K562 (cell line): ENCODE results near the gene PATL1. TPM values are rescaled to one million over a fixed set of nuclear protein-coding genes. Genes with fewer than 3 reads are reported as not detected.
A peak's percentile ranks its signal among the peaks of the same experiment; 100 is the strongest.

Source experiments
- ARID1B ChIP-seq: fragments of 450-650 bp; IDR thresholded peaks from 2 replicates; pipeline ENCODE4 v1.6.1; 2016; ENCODE audit warnings: antibody characterized with exemption, mild to moderate bottlenecking, inconsistent platforms
- BCL6 ChIP-seq: fragments of 250-450 bp; sonication (Bioruptor Pico); IDR thresholded peaks from 2 replicates; pipeline ENCODE4 v1.4.0; 2020
- DMBX1 ChIP-seq: fragments of 250-450 bp; sonication (Bioruptor Pico); IDR thresholded peaks from 2 replicates; pipeline ENCODE4 v1.8.0; 2022; ENCODE audit warnings: inconsistent platforms, mild to moderate bottlenecking, moderate library complexity, borderline replicate concordance
- ELF4 ChIP-seq: fragments of 450-650 bp; formaldehyde crosslinking; IDR thresholded peaks from 2 replicates; pipeline ENCODE4 v1.4.0; 2022; ENCODE audit warnings: missing genetic modification characterization
- EZH2 ChIP-seq: IDR thresholded peaks from 2 replicates; pipeline ENCODE4 v1.6.1; 2012; ENCODE audit warnings: low read depth, mild to moderate bottlenecking, inconsistent platforms, low read length, borderline replicate concordance
- ILK ChIP-seq: fragments of 450-650 bp; IDR thresholded peaks from 2 replicates; pipeline ENCODE4 v1.6.1; 2016; ENCODE audit warnings: missing genetic modification characterization, low read depth, mild to moderate bottlenecking, missing compliant biosample characterization, moderate library complexity, borderline replicate concordance
- KLF6 ChIP-seq: fragments of 250-450 bp; sonication (Bioruptor Pico); IDR thresholded peaks from 2 replicates; pipeline ENCODE4 v1.4.0; 2020; ENCODE audit warnings: mild to moderate bottlenecking, moderate library complexity, borderline replicate concordance
- PCBP2 ChIP-seq: fragments of 200-400 bp; formaldehyde crosslinking; IDR thresholded peaks from 2 replicates; pipeline ENCODE4 v1.6.1; 2018; ENCODE audit warnings: low read length, low read depth, mild to moderate bottlenecking, moderate library complexity; ENCODE audit not compliant: poor library complexity, severe bottlenecking
- POLR3G ChIP-seq: IDR thresholded peaks from 2 replicates; pipeline ENCODE4 v1.6.1; 2011; ENCODE audit not compliant: insufficient read length, insufficient replicate concordance; ENCODE audit errors: extremely low read depth
- PTRF ChIP-seq: fragments of 450-650 bp; IDR thresholded peaks from 2 replicates; pipeline ENCODE4 v1.6.1; 2016; ENCODE audit warnings: mild to moderate bottlenecking, missing genetic modification characterization, missing compliant biosample characterization
- RFX5 ChIP-seq: IDR thresholded peaks from 2 replicates; pipeline ENCODE4 v1.6.1; 2011; ENCODE audit warnings: low read depth, mild to moderate bottlenecking, improper control_type of control experiment, low read length
- SMAD3 ChIP-seq: fragments of 450-650 bp; formaldehyde crosslinking; conservative IDR thresholded peaks from 2 replicates; pipeline ENCODE4 v1.4.0; 2020; ENCODE audit warnings: mild to moderate bottlenecking
- SRSF3 ChIP-seq: fragments of 200-400 bp; formaldehyde crosslinking; IDR thresholded peaks from 2 replicates; pipeline ENCODE4 v1.6.1; 2016; ENCODE audit warnings: mild to moderate bottlenecking, low read length, moderate library complexity; ENCODE audit not compliant: insufficient read depth
- TAF1 ChIP-seq: IDR thresholded peaks from 2 replicates; pipeline ENCODE4 v1.6.1; 2011; ENCODE audit warnings: mild to moderate bottlenecking, low read length, moderate library complexity; ENCODE audit not compliant: insufficient read depth, control insufficient read depth, severe bottlenecking; ENCODE audit errors: extremely low read depth
- TAF15 ChIP-seq: fragments of 200-400 bp; formaldehyde crosslinking; IDR thresholded peaks from 2 replicates; pipeline ENCODE4 v1.6.1; 2017; ENCODE audit warnings: mild to moderate bottlenecking, low read depth, low read length, moderate library complexity
- TCF7 ChIP-seq: sonication (generic); IDR thresholded peaks from 2 replicates; pipeline ENCODE4 v1.6.1; 2016; ENCODE audit warnings: antibody characterized with exemption, borderline replicate concordance
- ZNF121 ChIP-seq: sonication (generic); formaldehyde crosslinking; conservative IDR thresholded peaks from 2 replicates; pipeline ENCODE4 v1.8.0; 2022; ENCODE audit warnings: missing genetic modification reagents
- ZNF140 ChIP-seq: fragments of 250-450 bp; sonication (Bioruptor Pico); IDR thresholded peaks from 2 replicates; pipeline ENCODE4 v1.8.0; 2021; ENCODE audit warnings: moderate library complexity, mild to moderate bottlenecking, inconsistent platforms
- ZNF444 ChIP-seq: fragments of 250-450 bp; sonication (Bioruptor Pico); IDR thresholded peaks from 2 replicates; pipeline ENCODE4 v1.4.0; 2020; ENCODE audit warnings: mild to moderate bottlenecking, moderate library complexity
- ZNF668 ChIP-seq: fragments of 250-450 bp; sonication (Bioruptor Pico); IDR thresholded peaks from 2 replicates; pipeline ENCODE4 v1.8.0; 2022; ENCODE audit warnings: mild to moderate bottlenecking, inconsistent platforms
- polyA plus RNA-seq, 8 experiments: library from polyadenylated mRNA; depleted of rRNA in 4 of 8; stranded (reverse) in 5 of 8; unstranded in 3 of 8; fragments of >200 nt; fragmentation: Nextera tagmentation in 2 of 8; fragmentation: Illumina TruSeq in 1 of 8; extraction: Ambion mirVana in 2 of 8; extraction: Trizol in 1 of 8; gene quantifications; 2 replicates each; pipeline versions ENCODE4 v1.2.1 to v1.2.3, GENCODE V29; 2011 to 2014; ENCODE audit warnings: inconsistent platforms in 1 of 8, missing spikeins in 1 of 8
- total RNA-seq, 7 experiments: library from RNA; depleted of rRNA in 6 of 7; stranded (reverse); fragments of >200 nt in 6 of 7; fragmentation: Illumina TruSeq in 2 of 7; extraction: Trizol in 2 of 7; gene quantifications; 2 replicates each; pipeline versions ENCODE4 v1.2.1 to v1.2.3, GENCODE V29; 2011 to 2021; ENCODE audit warnings: low replicate concordance in 1 of 7
- TF ChIP-seq, protein P1 (sequence below): sonication (generic); formaldehyde crosslinking; IDR thresholded peaks from 2 replicates; pipeline ENCODE4 v1.5.0; 2020; ENCODE audit warnings: missing genetic modification reagents
- TF ChIP-seq, protein P2 (sequence below): fragments of 250-450 bp; sonication (Bioruptor Pico); IDR thresholded peaks from 2 replicates; pipeline ENCODE4 v1.5.0; 2021
- TF ChIP-seq, protein P3 (sequence below): fragments of 450-650 bp; IDR thresholded peaks from 2 replicates; pipeline ENCODE4 v1.7.0; 2016; ENCODE audit warnings: borderline replicate concordance
- TF ChIP-seq, protein P4 (sequence below): fragments of 250-450 bp; sonication (Bioruptor Pico); IDR thresholded peaks from 2 replicates; pipeline ENCODE4 v1.8.0; 2022; ENCODE audit warnings: inconsistent platforms, mild to moderate bottlenecking, moderate library complexity, borderline replicate concordance

The PATL1 gene
- total and polyA plus RNA-seq, 9 of the 15 experiments (the other 6 are each of a cell fraction or from before 2014, with no cell fraction given), result 3.2 to 48.0 (median 16.4) TPM

DNA sequence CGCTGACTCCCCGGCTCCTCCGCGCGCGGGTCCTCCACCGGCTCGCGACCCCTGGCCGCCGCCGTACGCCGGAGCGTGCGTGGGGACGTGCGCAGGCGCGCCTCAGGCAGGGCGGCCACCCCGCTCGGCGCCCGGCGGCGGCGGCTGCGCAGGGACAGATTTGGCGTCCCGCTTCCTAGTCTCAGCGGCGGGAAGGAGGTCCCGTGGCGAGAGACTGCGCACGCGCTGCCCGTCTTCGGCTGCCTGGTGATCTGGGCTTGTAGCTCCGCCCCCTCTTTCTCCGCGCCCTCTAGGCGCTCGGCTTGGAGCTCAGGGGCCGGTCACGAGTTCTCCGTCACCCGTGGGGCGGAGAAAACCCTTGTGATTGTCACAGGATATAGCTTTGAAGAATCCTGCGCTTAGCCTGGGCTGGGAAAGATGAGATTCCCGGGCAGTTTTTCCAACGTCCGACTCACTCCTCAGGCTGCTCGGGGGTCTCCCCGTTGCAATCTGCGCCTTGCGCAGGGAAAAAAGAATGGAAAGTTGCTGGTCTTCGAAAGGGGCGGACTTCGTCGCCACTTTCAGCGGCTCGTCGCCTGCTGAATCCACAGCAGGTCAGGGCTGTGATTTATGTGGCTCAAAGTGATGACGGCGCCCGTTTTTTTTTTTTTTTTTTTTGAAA lies at the start of gene PATL1 (continued):
- no peak for TF ChIP-seq BCL6 (CRISPR knock-in tag)
- TF ChIP-seq PCBP2, result no peak
- 0 out of 2 replicates have a peak, but pooled peaks have one; percentile 37 for TF ChIP-seq KLF6 (CRISPR knock-in tag)
- TF ChIP-seq EZH2, result no peak
- no peak for TF ChIP-seq TCF7
- TF ChIP-seq DMBX1 (CRISPR knock-in tag), result peak; percentile 49
- TF ChIP-seq SMAD3 (CRISPR knock-in tag), result no peak
- TF ChIP-seq, protein P1, sequence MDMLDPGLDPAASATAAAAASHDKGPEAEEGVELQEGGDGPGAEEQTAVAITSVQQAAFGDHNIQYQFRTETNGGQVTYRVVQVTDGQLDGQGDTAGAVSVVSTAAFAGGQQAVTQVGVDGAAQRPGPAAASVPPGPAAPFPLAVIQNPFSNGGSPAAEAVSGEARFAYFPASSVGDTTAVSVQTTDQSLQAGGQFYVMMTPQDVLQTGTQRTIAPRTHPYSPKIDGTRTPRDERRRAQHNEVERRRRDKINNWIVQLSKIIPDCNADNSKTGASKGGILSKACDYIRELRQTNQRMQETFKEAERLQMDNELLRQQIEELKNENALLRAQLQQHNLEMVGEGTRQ, result peak; percentile 74
- no peak for TF ChIP-seq ELF4 (CRISPR knock-in tag)
- TF ChIP-seq ZNF140 (CRISPR knock-in tag), result no peak
- TF ChIP-seq TAF15, result no peak
- no peak for TF ChIP-seq PTRF (tag)
- no peak for TF ChIP-seq POLR3G
- TF ChIP-seq, protein P2, sequence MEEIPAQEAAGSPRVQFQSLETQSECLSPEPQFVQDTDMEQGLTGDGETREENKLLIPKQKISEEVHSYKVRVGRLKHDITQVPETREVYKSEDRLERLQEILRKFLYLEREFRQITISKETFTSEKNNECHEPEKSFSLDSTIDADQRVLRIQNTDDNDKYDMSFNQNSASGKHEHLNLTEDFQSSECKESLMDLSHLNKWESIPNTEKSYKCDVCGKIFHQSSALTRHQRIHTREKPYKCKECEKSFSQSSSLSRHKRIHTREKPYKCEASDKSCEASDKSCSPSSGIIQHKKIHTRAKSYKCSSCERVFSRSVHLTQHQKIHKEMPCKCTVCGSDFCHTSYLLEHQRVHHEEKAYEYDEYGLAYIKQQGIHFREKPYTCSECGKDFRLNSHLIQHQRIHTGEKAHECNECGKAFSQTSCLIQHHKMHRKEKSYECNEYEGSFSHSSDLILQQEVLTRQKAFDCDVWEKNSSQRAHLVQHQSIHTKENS (CRISPR knock-in tag), result no peak
- no peak for TF ChIP-seq ILK (tag)
- 0 out of 2 replicates have a peak, but pooled peaks have one; percentile 28 for TF ChIP-seq ARID1B
- no peak for TF ChIP-seq ZNF444
- TF ChIP-seq RFX5, result no peak
- TF ChIP-seq SRSF3, result no peak
- TF ChIP-seq ZNF668 (CRISPR knock-in tag), result no peak
- no peak for TF ChIP-seq ZNF121 (CRISPR knock-in tag)
- TF ChIP-seq, protein P3, sequence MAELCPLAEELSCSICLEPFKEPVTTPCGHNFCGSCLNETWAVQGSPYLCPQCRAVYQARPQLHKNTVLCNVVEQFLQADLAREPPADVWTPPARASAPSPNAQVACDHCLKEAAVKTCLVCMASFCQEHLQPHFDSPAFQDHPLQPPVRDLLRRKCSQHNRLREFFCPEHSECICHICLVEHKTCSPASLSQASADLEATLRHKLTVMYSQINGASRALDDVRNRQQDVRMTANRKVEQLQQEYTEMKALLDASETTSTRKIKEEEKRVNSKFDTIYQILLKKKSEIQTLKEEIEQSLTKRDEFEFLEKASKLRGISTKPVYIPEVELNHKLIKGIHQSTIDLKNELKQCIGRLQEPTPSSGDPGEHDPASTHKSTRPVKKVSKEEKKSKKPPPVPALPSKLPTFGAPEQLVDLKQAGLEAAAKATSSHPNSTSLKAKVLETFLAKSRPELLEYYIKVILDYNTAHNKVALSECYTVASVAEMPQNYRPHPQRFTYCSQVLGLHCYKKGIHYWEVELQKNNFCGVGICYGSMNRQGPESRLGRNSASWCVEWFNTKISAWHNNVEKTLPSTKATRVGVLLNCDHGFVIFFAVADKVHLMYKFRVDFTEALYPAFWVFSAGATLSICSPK, result no peak
- TF ChIP-seq, protein P4, sequence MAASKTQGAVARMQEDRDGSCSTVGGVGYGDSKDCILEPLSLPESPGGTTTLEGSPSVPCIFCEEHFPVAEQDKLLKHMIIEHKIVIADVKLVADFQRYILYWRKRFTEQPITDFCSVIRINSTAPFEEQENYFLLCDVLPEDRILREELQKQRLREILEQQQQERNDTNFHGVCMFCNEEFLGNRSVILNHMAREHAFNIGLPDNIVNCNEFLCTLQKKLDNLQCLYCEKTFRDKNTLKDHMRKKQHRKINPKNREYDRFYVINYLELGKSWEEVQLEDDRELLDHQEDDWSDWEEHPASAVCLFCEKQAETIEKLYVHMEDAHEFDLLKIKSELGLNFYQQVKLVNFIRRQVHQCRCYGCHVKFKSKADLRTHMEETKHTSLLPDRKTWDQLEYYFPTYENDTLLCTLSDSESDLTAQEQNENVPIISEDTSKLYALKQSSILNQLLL, result no peak
- TF ChIP-seq TAF1, result peak; percentile 33
